GM12878 (cell line): Measurements from ENCODE around the gene MAP3K10. TPM values are rescaled to one million over a fixed set of nuclear protein-coding genes. Genes with fewer than 3 reads are reported as not detected.

ENCODE experiments used
- ATAC-seq: fragments of 200-7000 bp; cut with Tn5 transposase; 3 replicates; pipeline ENCODE4 v1.9.1; 2020; ENCODE audit warnings: mild to moderate bottlenecking, moderate library complexity
- BruUV-seq: library from RNA; stranded (reverse); fragments of 400-500 nt; replicated peaks from 2 replicates; lab custom pipeline; 2021; lab: Mats Ljungman, UMichigan
- CTCF ChIA-PET: fragments of 300-600 bp; sonication (Branson Sonifier 250); formaldehyde crosslinking; extraction: SDS; loops from one replicate; lab custom pipeline; 2021; ENCODE audit warnings: inconsistent platforms; lab: Yijun Ruan, JAX
- POLR2A ChIA-PET: fragments of 350-600 bp; formaldehyde crosslinking; extraction: SDS; loops from one replicate; lab custom pipeline; 2021; ENCODE audit warnings: inconsistent platforms; lab: Charles Lee
- RAD21 ChIA-PET: fragments of 300-600 bp; sonication (Branson Sonifier 250); formaldehyde crosslinking; loops from one replicate; lab custom pipeline; 2023; ENCODE audit warnings: antibody characterized with exemption; ENCODE audit not compliant: unreplicated experiment; lab: Charles Lee
- SMC1A ChIA-PET: fragments of 300-600 bp; sonication (Branson Sonifier 250); formaldehyde crosslinking; loops from one replicate; lab custom pipeline; 2023; ENCODE audit not compliant: unreplicated experiment, uncharacterized antibody; lab: Charles Lee
- DNase-seq: peaks from one replicate; pipeline ENCODE4 v3.0.0-alpha.2; 2011; ENCODE audit warnings: low read depth, low spot score
- FAIRE-seq: peaks from 3 replicates; lab custom pipeline; 2011; peaks lifted over from hg19 to GRCh38; lab: Jason Lieb, UNC
- H2AFZ ChIP-seq: 2 replicates; pipeline ENCODE4 v1.6.0; 2011; ENCODE audit warnings: low read depth, low read length, control low read depth; ENCODE audit not compliant: control insufficient read depth
- H3K27ac ChIP-seq: 2 replicates; pipeline ENCODE4 v1.5.1; 2011; ENCODE audit warnings: control low read depth; ENCODE audit not compliant: control insufficient read depth, insufficient read depth
- H3K27me3 ChIP-seq, 2 experiments: replicated peaks in 1 of 2; 2 replicates each; pipeline versions ENCODE4 v1.6.0 to v1.6.1; 2011; ENCODE audit warnings: low read length in 1 of 2; ENCODE audit not compliant: control insufficient read depth in 2 of 2, insufficient read depth in 2 of 2
- H3K36me3 ChIP-seq, 2 experiments: 2 replicates each; pipeline ENCODE4 v1.5.1; 2011; ENCODE audit warnings: low read length in 1 of 2; ENCODE audit not compliant: control insufficient read depth in 2 of 2, insufficient read depth in 2 of 2
- H3K4me1 ChIP-seq: 2 replicates; pipeline ENCODE4 v1.6.1; 2011; ENCODE audit warnings: mild to moderate bottlenecking, low read length, moderate library complexity, mixed read lengths; ENCODE audit not compliant: control insufficient read depth, insufficient read depth
- H3K4me2 ChIP-seq: 2 replicates; pipeline ENCODE4 v1.6.0; 2011; ENCODE audit warnings: control low read depth; ENCODE audit not compliant: control insufficient read depth, insufficient read depth
- H3K4me3 ChIP-seq: fragments of 200-600 bp; sonication (generic); 2 replicates; pipeline ENCODE4 v1.5.1; 2016
- H3K79me2 ChIP-seq: 2 replicates; pipeline ENCODE4 v1.6.0; 2011; ENCODE audit warnings: low read length; ENCODE audit not compliant: control insufficient read depth, insufficient read depth
- H3K9ac ChIP-seq: 2 replicates; pipeline ENCODE4 v1.8.0; 2011; ENCODE audit warnings: low read length, control low read depth, mixed read lengths; ENCODE audit not compliant: control insufficient read depth, insufficient read depth
- H3K9me3 ChIP-seq: replicated peaks from 3 replicates; pipeline ENCODE4 v1.5.1; 2011; ENCODE audit warnings: mild to moderate bottlenecking, low read length; ENCODE audit not compliant: control insufficient read depth, insufficient read depth
- H4K20me1 ChIP-seq: 2 replicates; pipeline ENCODE4 v1.6.0; 2011; ENCODE audit not compliant: control insufficient read depth, insufficient read depth
- ATF3 ChIP-seq: IDR thresholded peaks from 2 replicates; pipeline ENCODE4 v1.6.1; 2011; ENCODE audit warnings: low read depth, mild to moderate bottlenecking, low read length, moderate library complexity, borderline replicate concordance; ENCODE audit errors: extremely low read depth
- E2F4 ChIP-seq: IDR thresholded peaks from 2 replicates; pipeline ENCODE4 v1.6.1; 2012; ENCODE audit warnings: low read depth, low read length, improper control_type of control experiment
- EED ChIP-seq: sonication (generic); IDR thresholded peaks from 2 replicates; pipeline ENCODE4 v1.6.1; 2016; ENCODE audit warnings: antibody characterized with exemption, low read depth
- NBN ChIP-seq: fragments of 450-650 bp; IDR thresholded peaks from 2 replicates; pipeline ENCODE4 v1.6.1; 2016
- RBBP5 ChIP-seq: fragments of 200-600 bp; sonication (generic); conservative IDR thresholded peaks from 2 replicates; pipeline ENCODE4 v1.6.1; 2016
- WGBS: methylation state at CpG from one replicate; pipeline ENCODE4 v1.1.6; 2016; ENCODE audit warnings: low lambda C conversion rate; ENCODE audit not compliant: insufficient replicate concordance, insufficient coverage; ENCODE audit errors: missing lambda C conversion rate; 5-methylcytosine and 5-hydroxymethylcytosine counted together
- in situ Hi-C: fragments of 300-500 bp; cut with MboI; formaldehyde crosslinking; loops from 9 replicates; pipeline ENCODE4 v1.14.3; 2018; ENCODE audit warnings: mixed read lengths
- intact Hi-C: fragments of 100-400 bp; cut with micrococcal nuclease; formaldehyde crosslinking; loops from one replicate; pipeline ENCODE4 v1.14.2; 2022; ENCODE audit not compliant: unreplicated experiment
- polyA plus RNA-seq, 11 experiments: library from polyadenylated mRNA; depleted of rRNA in 4 of 11; unstranded in 6 of 11; stranded (reverse) in 5 of 11; fragments of >200 nt; fragmentation: Nextera tagmentation in 4 of 11; fragmentation: Illumina TruSeq in 1 of 11; extraction: Ambion mirVana in 4 of 11; extraction: Trizol in 1 of 11; gene quantifications; 1 replicate in 1 of 11; 2 replicates in 10 of 11; pipeline versions ENCODE4 v1.2.1 to v1.2.3, GENCODE V29; 2011 to 2016; ENCODE audit warnings: inconsistent platforms in 2 of 11, missing spikeins in 2 of 11, low read depth in 1 of 11
- total RNA-seq, 4 experiments: library from RNA; depleted of rRNA in 3 of 4; stranded (reverse); fragments of >200 nt in 3 of 4; fragmentation: Illumina TruSeq in 1 of 4; extraction: Trizol in 1 of 4; gene quantifications; 2 replicates each; pipeline versions ENCODE4 v1.2.1 to v1.2.3, GENCODE V29; 2013 to 2021

Gene MAP3K10
- total and polyA plus RNA-seq, 10 of the 15 experiments (the other 5 are each of a cell fraction or from before 2014, with no cell fraction given), result 0.11 to 16.6 (median 2.6) TPM

- TF ChIP-seq EED, result no peak
Measured at GRCh38 chr19:40214936-40215335, 23.7 kb downstream of the MAP3K10 start (continued).

- 61% methylated on average over 23 of the region's 23 CpGs for WGBS
- SMC1A ChIA-PET, result no interaction called here
- Histone ChIP-seq H3K4me1 (no peaks in the 10 kb centered on the region), H3K79me2 (no peaks in the 10 kb centered on the region), H3K27ac (no peak overlapping the region), H4K20me1 (no peaks in the 10 kb centered on the region), H3K9me3 (no peaks in the 10 kb centered on the region; the same call in 2 of the 3 replicates), H2AFZ (no peak overlapping the region), H3K27me3 (peaks cover 0 to 6% of the 10 kb centered on the region in 2 experiments), H3K4me3 (no peak overlapping the region), H3K36me3 (no peaks in the 10 kb centered on the region), H3K4me2 (no peak overlapping the region), H3K9ac (no peak overlapping the region)
- intact Hi-C loops (no loop called here), in situ Hi-C loops (no loop called here)
- no TSS peak for BruUV-seq
- ATAC-seq (no peak), FAIRE-seq (no peak), DNase-seq (no peak)
- CTCF ChIA-PET, result no interaction called here
- POLR2A ChIA-PET, result no interaction called here
- TF ChIP-seq ATF3 (no peak), RBBP5 (no peak), NBN (no peak), E2F4 (no peak)
- RAD21 ChIA-PET, result no interaction called here
Measured at GRCh38 chr19:40216013-40216776, 25.0 kb downstream of the MAP3K10 start.
